Testis (tissue), 2 donors: ENCODE results near the gene MRGPRX3.

Source experiments
- CTCF ChIP-seq, 3 experiments: fragments of 450-650 bp in 2 of 3; fragments of 200-600 bp in 1 of 3; sonication (generic) in 1 of 3; IDR thresholded peaks; one replicate each; pipeline ENCODE4 v1.5.1; 2016 to 2019; ENCODE audit warnings: antibody characterized with exemption in 3 of 3, mild to moderate bottlenecking in 2 of 3, moderate library complexity in 1 of 3
- POLR2A ChIP-seq: fragments of 450-650 bp; IDR thresholded peaks from one replicate; pipeline ENCODE4 v1.6.1; 2017; ENCODE audit warnings: antibody characterized with exemption, mild to moderate bottlenecking, moderate library complexity

GRCh38 chr11:18140145-18140544 is 7.8 kb downstream of the MRGPRX3 start:
- TF ChIP-seq CTCF (IDR thresholded peaks at IDR 0.05): no peak
- no peak for TF ChIP-seq POLR2A
